Upper lobe of left lung (tissue), 4 donors: ENCODE data around the gene USP13.

ENCODE experiments used
- EP300 ChIP-seq, 4 donors: sonication (generic); formaldehyde crosslinking; IDR thresholded peaks; one replicate each; pipeline ENCODE4 v1.5.1; 2017; ENCODE audit warnings: antibody characterized with exemption in 4 of 4, control low read depth in 2 of 4
- POLR2A ChIP-seq, 4 donors: fragments of 450-650 bp; IDR thresholded peaks; one replicate each; pipeline ENCODE4 v1.5.1; 2016 to 2017; ENCODE audit warnings: antibody characterized with exemption in 4 of 4, mild to moderate bottlenecking in 2 of 4
- POLR2AphosphoS5 ChIP-seq, 2 donors: sonication (generic); formaldehyde crosslinking; IDR thresholded peaks; one replicate each; pipeline ENCODE4 v1.5.1; 2017; ENCODE audit warnings: antibody characterized with exemption in 2 of 2
- TF ChIP-seq, protein P1 (sequence below), 6 experiments: fragments of 450-650 bp in 4 of 6; fragments of 200-600 bp in 2 of 6; sonication (generic) in 2 of 6; IDR thresholded peaks; one replicate each; pipeline ENCODE4 v1.5.1; 2016 to 2019; ENCODE audit warnings: antibody characterized with exemption in 6 of 6

DNA sequence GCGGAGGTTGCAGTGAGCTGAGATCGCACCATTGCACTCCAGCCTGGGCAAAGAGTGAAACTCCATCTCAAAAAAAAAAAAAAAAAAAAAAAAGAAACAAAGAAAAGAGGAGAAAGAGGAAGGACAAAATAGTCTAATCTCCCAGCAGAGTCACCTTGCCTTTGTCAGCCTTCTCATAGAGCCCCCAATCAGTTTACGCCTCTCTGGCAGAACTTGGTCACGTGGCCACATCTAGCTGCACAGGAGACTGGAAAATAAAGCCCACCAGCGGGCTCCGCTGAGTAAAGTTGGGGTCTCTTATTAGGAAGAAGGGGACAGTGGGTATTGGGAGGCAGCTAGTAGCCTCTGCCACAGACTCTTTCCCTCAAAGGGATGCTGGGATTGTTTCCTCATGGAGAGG, 41.9 kb downstream of the USP13 start:
- TF ChIP-seq, protein P1, sequence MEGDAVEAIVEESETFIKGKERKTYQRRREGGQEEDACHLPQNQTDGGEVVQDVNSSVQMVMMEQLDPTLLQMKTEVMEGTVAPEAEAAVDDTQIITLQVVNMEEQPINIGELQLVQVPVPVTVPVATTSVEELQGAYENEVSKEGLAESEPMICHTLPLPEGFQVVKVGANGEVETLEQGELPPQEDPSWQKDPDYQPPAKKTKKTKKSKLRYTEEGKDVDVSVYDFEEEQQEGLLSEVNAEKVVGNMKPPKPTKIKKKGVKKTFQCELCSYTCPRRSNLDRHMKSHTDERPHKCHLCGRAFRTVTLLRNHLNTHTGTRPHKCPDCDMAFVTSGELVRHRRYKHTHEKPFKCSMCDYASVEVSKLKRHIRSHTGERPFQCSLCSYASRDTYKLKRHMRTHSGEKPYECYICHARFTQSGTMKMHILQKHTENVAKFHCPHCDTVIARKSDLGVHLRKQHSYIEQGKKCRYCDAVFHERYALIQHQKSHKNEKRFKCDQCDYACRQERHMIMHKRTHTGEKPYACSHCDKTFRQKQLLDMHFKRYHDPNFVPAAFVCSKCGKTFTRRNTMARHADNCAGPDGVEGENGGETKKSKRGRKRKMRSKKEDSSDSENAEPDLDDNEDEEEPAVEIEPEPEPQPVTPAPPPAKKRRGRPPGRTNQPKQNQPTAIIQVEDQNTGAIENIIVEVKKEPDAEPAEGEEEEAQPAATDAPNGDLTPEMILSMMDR (IDR thresholded peaks at IDR 0.05) = no peak
- no peak for TF ChIP-seq POLR2A (IDR thresholded peaks at IDR 0.05)
- TF ChIP-seq POLR2AphosphoS5 (IDR thresholded peaks at IDR 0.05) = no peak
- no peak for TF ChIP-seq EP300 (IDR thresholded peaks at IDR 0.05)
